GM19372 (cell line): ENCODE measurements around the gene ABCA6.
"Not testable (repeated sequence)": the region's sequence is repeated elsewhere in the genome, so short reads cannot be mapped to it uniquely, and the experiment has no call there.

Experiments used
- ATAC-seq: cut with Tn5 transposase; IDR thresholded peaks from one replicate; pipeline ENCODE4 v1.9.1; 2021; ENCODE audit warnings: mild to moderate bottlenecking, low read depth, moderate library complexity; ENCODE audit not compliant: unreplicated experiment

ABCA6 gene

DNA sequence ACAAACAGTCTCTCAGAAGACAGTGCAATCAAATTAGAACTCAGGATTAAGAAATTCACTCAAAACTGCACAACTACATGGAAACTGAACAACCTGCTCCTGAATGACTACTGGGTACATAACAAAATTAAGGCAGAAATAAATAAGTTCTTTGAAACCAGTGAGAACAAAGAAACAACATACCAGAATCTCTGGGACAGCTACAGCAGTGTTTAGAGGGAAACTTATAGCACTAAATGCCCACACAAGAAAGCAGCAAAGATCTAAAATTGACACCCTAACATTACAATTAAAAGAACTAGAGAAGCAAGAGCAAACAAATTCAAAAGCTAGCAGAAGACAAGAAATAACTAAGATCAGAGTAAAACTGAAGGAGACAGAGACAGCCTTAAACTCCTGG is 68.3 kb downstream of the ABCA6 start:
- not testable (repeated sequence) for ATAC-seq

DNA sequence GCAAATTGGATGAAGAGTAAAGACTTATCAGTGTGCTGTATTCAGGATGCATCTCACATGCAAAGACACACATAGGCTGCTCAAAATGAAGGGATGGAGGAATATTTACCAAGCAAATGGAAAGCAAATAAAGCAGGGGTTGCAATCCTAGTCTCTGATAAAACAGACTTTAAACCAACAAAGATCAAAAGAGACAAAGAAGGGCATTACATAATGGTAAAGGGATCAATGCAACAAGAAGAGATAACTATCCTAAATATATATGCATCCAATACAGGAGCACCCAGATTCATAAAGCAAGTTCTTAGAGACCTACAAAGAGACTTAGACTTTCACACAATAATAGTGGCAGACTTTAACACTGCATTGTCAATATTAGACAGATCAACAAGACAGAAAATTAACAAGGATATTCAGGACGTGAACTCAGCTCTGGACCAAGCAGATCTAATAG is 68.9 kb downstream of the ABCA6 start:
- ATAC-seq: not testable (repeated sequence)

DNA sequence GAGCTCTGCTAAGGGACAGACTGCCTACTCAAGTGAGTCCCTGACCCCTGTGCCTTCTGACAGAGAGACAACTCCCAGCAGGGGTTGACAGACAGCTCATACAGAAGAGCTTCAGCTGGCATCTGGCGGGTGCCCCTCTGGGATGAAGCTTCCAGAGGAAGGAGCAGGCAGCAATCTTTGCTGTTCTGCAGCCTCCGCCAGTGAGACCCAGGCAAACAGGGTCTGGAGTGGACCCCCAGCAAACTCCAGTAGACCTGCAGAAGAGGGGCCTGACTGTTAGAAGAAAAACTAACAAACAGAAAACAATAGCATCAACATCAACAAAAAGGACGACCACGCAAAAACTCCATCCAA is 70.5 kb downstream of the ABCA6 start:
- ATAC-seq: not testable (repeated sequence)

DNA sequence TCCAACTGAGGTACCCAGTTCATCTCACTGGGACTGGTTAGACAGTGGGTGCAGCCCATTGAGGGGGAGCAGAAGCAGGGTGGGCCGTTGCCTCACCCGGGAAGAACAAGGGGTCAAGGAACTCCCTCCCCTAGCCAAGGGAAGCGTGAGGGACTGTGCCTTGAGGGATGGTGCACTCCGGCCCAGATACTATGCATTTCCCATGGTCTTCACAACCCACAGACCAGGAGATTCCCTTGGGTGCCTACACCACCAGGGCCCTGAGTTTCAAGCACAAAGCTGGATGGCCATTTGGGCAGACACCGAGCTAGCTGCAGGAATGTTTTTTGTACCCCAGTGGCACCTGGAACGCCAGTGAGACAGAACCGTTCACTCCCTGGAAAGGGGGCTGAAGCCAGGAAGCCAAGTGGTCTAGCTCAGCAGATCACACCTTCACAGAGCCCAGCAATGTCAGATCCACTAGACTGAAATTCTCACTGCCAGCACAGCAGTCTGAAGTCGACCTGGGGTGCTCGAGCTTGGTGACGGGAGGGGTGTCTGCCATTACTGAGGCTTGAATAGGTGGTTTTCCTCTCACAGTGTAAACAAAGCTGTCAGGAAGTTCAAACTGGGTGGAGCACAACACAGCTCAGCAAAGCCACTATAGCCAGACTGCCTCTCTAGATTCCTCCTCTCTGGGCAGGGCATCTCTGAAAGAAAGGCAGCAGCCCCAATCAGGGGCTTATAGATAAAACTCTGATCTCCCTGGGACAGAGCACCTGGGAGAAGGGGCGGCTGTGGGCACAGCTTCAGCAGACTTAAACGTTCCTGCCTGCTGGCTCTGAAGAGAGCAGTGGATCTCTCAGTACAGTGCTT is 71.1 kb downstream of the ABCA6 start:
- ATAC-seq: not testable (repeated sequence)

DNA sequence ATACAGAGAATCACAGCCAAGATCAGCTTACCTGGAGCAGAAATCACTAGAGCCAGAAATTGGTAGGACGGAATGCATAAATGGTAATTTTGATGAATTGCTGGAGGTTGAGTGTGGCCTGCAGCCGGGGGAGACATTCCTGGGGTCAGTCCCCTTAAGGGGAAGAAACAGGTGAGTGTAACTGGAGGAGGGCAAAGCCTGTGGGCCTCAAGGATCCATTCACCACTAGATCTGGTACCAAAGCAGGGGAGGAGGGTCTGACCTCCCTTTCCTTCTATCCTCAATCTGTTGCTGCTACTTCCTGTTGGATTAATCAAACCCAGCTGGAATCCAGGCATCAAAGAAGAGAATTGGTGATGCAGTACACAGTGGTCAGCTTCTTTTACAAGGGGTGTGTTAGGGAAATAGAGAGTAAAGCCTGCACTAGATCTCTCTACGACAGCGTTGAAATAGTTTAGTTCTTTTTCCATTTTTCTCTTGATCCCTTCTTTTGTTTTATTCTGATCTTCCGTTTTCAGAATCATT is 72.4 kb downstream of the ABCA6 start:
- ATAC-seq: no peak

DNA sequence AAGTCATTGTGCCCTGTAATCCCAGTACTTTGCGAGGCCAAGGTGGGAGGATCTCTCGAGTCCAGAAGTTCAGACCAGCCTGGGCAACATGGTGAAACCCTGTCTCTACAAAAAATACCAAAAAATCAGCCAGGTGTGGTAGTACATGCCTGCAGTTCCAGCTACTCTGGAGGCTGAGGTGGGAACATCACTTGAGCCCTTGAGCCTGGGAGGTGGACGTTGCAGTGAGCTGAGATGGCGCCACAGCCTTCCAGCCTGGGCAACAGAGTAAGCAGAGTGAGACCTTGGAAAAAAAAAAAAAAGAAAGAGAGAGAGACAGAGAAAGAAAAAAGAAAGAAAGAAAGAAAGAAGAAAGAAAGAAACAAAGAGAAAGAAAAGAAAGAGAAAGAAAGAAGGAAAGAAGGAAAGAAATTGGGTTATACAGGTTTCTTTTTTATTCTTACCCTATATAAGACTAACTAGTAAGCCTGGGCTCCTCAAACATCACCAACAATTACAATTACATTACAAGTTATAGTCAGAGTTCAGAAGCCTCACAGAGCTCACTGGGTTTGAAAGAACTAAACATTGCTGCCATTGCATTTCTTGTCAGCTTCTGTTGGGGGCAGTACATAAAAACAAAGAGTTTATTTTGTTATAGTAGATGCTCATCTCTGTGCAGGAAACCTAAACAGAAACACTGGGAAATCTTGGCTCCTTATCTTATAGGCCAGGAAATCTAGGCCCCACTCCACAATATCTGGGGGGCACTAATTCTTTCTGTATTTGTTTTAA is 74.2 kb downstream of the ABCA6 start:
- no peak for ATAC-seq

DNA sequence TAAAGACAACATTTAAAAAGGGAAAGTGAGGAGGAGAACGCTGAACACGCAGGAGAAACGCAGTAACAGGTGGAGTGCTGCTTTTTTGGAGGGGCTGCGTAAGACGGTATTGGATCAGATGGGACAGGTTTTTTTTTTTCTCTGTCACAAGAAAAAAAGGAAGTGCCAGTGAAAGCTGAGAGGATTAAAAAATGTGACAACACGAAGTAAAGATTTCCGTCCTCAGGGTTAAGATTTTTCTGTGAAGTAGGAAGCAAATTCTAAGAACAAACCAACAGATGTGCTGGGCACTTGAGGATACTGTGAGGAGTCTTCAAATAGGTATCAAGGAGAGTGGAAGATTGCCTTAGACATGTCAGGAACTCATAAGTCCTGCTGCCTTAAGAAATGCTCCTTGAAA is 75.2 kb downstream of the ABCA6 start:
- no peak for ATAC-seq

DNA sequence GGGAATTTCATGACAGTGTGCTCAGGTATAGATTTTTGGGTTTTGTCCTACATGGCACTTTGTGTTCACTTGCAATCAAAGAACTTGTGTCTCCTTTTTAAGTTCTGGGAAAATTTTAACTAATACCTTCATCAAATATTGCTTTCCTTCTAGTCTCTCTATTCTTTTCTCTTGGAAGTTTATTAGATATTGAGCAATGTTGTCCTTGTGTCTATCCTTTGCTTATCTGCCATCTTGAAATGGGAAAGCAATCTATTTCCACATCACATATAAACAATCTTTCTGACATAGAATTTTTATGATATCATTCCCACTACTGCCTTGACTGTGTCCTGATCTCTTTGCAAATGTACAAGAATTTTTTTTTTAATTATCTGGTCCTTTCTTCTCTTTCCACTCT is 76.6 kb downstream of the ABCA6 start:
- no peak for ATAC-seq

DNA sequence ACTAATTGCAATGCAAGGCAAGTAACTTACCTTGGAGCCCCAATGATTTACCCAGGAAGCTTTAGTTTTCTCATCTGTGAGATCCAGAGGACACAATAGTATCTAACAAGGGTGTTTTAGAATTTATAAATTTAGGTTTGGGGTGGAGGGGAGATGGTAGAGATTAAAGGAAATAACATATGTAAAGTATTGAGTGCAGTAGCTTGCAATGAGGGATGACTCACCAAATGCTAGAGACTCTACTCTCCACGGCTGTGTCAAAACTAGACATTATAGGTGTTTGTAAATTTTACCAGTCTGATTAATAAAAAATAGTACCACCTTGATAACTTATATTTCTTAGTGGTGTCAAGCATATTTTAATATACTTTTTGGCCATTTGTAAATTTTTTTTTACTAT is 77.2 kb downstream of the ABCA6 start:
- no peak for ATAC-seq

DNA sequence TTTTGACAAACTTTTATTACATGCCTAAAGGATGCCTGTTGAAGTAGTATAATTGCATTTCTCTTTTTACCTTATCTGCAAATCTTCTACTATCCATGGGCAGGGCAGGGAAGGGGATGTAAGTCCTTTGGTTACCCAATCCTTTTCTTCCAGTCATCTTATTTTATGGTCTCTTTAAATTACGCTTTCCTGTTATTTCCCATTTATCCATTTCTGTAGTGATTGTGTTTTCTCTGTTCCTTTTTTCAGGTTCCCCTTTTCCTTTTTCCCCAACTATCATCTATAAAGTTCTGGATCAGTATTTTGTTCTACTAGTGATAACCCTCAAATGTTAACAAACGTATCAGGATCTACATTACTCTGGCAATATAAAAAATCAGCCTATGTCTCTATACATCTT is 77.7 kb downstream of the ABCA6 start:
- no peak for ATAC-seq

DNA sequence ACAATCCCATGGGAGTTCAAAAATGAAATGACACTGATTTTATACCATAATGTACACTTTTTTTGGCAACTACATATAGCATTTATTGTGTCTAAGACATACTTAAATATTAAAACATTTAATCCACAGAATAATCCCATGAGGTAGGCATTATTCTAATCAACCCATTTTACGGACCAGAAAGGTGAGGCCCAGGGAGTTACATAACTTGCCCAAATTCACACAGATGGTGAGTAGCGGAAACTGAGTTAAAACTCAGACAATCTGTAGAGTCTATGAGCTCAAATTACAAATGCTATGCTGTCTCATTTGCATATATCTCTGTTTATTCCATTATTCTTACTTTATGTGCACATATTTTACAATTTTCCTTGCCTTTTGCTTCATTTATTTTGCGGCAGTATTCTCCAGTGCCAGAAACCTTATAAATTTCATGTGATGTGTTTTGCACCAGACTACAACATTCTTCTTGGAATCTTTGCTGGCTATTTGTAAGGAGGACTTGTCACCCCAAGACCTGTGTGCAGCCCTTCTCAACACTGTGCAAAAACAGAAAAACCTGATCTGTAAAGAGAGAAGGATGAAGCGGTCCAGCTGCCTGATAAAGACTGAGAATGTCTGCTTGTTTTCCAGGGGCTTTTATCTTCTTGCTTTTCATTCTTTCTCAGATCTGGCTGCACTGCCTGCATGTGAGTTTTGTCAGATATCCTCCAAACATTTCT is 78.7 kb downstream of the ABCA6 start:
- ATAC-seq: no peak

DNA sequence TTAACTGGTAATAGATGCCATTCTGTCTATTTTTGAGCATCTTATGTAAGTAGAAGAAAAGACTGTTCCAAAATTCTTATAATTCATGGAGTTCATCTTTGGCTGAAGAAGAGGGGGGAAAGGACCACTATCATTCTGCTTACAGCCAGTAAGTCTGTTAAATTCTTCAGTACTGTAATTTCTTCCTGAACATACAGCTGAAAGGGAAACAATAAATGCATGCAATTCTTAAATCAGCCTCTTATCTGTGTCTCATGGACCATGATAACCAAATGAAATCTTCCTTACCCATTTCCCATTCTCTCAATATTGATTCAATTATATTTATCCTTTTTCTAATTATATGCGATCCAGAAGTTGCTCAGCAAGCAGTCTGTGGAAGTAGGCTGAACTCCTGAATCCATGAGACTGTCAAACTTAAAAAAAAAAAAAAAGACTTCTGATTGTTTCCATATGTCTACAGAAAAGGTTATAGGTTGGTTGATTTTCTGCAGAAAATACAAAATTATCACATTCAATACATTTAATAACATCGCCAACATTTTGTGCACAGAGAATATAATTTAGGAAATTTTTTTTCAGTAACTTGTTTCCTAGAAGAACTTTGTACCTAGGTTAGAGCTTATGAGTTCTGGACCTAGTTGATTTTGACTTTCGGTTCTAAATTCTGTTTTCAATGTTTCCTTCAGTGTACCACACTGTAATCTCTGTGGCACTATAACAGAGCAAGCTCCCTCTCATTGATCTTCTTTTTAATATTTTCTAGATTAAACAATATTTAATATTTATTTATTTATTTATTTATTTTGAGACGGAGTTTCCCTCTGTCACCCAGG is 79.8 kb downstream of the ABCA6 start:
- ATAC-seq: no peak

DNA sequence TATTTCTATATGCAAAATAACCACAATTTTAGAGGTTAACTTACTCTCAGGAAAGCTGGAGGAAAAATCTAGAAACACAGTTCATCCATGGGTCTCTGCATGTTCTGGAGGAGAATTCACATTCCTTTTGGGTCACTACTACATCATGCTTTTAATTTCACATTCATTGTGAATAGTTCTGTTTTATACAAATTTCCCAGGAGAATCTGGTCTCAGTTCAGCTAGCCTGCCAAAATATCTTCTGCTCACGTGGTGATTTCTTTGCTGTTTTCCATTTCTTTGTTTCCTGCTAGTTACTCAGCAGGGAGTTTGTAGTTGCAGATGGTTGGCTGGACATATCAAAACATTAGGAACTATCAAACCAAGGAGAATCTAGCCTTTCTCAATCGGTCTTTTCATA is 80.9 kb downstream of the ABCA6 start, which contains the start of gene ABCA9:
Gene ABCA9 (minus strand): TSS at position 106 of the 400 bp plus-strand sequence. CDS start 9,801 bp downstream, outside the sequence.
- ATAC-seq: no peak

DNA sequence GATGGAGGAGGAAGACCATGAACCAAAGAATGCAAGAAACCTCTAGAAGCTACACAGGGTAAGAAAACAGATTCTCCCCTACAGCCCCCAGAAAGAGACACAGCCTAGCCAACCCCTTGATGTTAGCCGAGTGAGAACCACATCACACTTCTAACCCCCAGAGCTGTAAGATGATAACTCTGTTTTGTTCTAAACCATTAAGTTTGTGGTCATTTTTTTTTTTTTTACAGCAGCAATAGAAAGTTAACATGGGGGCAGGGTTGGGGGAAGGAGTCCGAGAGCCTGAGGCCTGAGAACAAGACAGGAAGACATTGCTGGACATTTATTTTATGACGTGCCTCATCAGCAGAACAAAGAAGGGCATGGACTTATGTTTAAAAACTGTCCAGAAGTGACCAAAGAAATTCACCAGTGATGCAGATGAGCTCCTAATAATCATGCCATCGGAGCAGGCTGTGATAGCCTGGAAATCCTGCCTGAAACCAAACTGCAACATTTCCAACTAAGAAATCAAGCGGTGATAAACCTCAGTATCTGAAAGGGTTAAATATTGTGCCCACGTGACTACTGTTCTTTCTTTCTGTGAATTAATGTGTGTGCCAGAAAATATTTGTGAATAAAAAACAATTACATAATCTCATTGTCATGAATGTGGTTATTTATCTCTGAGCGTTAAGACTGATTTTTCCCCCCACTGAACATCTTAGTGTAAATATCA is 82.1 kb downstream of the ABCA6 start:
- no peak for ATAC-seq

DNA sequence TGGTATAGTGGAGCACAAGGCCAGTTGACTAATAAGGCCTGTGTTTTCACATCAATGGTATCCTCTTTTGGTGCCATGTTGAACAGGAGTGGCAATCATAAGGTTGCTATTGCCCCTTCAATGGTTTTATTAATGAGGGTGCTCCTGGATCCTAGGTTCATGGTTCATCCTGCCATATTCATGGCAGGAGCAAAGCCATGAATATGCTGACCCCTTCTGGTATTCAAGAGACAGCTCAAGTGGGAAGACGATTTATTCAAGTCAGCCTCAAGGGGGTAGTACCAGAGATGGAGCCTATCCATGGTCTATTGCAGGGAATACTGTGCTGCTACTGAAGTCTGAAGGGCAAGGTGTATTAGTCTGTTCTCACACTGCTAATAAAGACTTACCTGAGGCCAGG is 83.5 kb downstream of the ABCA6 start:
- ATAC-seq: no peak

DNA sequence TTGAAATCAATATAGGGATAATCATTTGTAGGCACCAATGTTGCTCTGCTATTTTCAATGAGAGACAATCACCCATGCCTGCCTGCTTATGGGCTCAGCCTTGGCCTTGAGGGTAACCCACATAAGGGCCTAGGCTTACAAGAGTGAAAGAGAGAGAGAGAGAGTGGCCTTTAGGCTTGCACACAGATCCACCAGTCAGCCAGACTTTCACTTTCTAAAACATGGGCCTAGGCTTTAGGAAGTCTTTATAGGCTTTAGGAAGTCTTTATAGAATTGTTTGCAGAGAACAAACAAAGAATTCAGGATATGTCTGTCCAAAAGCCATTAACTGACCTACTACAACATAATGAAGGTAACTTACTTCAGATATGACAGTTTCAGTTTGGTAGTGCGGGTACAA is 84.4 kb downstream of the ABCA6 start:
- no peak for ATAC-seq

DNA sequence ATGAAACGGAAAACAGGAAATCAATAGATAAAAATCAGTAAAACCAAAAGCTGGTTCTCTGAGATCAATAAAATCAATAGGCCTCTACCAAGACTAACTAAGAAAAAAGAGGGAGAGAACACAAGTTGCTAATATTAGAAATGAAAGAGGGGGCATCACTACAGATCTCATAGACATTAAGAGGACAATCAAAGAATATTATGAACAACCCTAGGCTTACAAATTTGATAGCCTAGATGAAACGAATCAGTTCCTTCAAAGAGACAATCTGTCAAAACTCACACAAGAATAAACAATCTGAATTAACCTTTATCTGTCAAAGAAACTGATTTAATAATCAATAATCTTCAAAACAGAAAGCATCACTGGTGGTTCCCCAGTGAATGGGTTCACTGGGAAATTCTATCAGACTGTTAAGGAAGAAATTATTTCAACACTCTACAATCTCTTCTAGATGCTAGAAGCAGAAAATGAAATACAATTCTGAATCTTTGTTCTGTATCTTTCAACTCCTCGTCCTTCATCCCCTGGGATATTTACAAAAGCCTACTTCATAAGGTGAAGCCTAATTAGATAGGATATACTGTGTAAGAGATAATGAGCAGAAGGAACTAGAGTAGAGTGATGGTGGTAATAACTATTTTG is 85.4 kb downstream of the ABCA6 start:
- no peak for ATAC-seq

DNA sequence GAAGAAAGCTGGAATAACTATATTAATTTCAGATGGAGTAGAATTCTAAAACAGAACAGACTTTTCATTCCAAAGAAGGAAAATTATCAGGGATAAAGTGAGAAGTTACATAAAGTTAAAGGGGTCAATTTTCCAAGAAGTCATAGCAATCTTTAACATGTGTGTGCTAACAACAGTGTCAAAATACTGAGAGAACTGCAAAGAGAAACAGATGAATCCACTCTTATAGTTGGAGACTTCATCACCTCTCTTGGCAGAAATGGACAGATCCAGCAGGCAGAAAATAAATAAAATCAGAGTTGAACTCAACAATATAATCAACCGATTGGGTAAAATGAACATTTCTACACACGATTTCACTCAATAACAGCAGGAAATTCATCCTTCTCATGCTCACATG is 86.4 kb downstream of the ABCA6 start:
- no peak for ATAC-seq
